Measurements from ENCODE around the gene FBXO3.

DNA sequence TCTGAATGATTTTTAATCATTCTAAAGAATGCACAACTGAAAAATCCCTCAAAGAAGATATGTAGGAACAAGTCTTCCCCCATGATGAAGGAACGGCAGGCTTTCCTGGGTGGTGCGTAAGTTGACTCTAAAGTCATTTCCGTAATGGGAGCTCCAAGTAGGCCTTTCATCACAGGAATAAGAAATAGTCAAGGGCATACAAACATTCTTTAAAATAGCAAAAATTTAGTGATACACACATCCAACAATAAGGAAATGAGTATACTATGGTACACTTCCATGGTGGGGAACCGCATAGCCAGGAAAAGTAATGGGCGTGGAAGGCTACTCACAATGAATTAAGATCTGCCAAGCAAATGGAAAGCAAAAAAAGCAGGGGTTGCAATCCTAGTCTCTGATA is 48.8 kb downstream of the FBXO3 start:
- TF ChIP-seq EP300 (IDR thresholded peaks at IDR 0.05) (no peak), POLR2A (IDR thresholded peaks at IDR 0.05) (no peak)
- TF ChIP-seq, protein P1, sequence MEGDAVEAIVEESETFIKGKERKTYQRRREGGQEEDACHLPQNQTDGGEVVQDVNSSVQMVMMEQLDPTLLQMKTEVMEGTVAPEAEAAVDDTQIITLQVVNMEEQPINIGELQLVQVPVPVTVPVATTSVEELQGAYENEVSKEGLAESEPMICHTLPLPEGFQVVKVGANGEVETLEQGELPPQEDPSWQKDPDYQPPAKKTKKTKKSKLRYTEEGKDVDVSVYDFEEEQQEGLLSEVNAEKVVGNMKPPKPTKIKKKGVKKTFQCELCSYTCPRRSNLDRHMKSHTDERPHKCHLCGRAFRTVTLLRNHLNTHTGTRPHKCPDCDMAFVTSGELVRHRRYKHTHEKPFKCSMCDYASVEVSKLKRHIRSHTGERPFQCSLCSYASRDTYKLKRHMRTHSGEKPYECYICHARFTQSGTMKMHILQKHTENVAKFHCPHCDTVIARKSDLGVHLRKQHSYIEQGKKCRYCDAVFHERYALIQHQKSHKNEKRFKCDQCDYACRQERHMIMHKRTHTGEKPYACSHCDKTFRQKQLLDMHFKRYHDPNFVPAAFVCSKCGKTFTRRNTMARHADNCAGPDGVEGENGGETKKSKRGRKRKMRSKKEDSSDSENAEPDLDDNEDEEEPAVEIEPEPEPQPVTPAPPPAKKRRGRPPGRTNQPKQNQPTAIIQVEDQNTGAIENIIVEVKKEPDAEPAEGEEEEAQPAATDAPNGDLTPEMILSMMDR (IDR thresholded peaks at IDR 0.05): no peak

Measured in tibial nerve (tissue), 4 donors.